ENCODE data around the gene CETP. TPM values are rescaled to one million over a fixed set of nuclear protein-coding genes. Genes with fewer than 3 reads are reported as not detected.

CETP gene
- total RNA-seq, 4 donors from 2014 or later: 0.40 to 4.0 (median 1.7) TPM

DNA sequence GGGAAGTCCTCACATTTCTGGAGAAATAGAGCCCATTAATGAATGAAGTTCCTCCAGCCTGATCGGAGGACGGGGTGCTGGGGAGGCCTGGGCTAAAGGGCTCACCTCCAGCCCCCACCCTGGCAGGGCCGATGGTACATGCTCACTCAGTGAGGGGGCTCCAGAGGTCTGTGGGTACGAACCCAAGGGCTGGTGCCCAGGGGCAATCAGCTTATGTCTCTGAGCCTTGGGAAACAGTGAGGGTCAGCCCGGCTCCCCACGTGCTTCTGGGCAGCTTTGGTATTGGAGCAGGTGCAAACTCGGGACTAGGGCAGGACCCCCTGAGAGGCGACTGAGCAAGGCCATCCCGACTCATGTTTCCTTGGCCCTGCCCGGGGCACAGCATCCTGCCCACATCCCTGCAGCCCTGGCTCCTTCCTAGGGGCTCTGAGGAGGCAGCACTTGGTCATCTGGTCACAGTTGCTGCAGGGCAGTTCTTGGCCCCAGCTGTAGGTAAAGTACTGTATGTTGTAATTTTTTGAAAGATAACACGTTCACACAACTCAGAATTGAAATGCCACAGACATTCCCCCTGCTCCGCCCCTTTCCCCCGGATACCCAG, 969 bp upstream of the CETP start:
- 78% methylated on average over 8 to 9 of the region's 13 CpGs for WGBS, 2 donors

GRCh38 chr16:56961386-56961785, 364 bp upstream of the CETP start:
- 64 to 79% methylated on average over 3 of the region's 3 CpGs for WGBS, 2 donors
- no peak for DNase-seq
- no peaks in the 10 kb centered on the region for H3K9me3 ChIP-seq
- H3K4me3 ChIP-seq (replicated peaks in 1 of 3): no peak overlapping the region
- intact Hi-C loops (cut with DNase I): no loop called here
- peaks cover 0 to 30% of the 10 kb centered on the region in 2 donors for H3K4me1 ChIP-seq
- H3K27ac ChIP-seq: peak overlapping the region in 1 of 3 donors; percentile 43
- TF ChIP-seq POLR2A (IDR thresholded peaks at IDR 0.05): no peak
- TF ChIP-seq, protein P1, sequence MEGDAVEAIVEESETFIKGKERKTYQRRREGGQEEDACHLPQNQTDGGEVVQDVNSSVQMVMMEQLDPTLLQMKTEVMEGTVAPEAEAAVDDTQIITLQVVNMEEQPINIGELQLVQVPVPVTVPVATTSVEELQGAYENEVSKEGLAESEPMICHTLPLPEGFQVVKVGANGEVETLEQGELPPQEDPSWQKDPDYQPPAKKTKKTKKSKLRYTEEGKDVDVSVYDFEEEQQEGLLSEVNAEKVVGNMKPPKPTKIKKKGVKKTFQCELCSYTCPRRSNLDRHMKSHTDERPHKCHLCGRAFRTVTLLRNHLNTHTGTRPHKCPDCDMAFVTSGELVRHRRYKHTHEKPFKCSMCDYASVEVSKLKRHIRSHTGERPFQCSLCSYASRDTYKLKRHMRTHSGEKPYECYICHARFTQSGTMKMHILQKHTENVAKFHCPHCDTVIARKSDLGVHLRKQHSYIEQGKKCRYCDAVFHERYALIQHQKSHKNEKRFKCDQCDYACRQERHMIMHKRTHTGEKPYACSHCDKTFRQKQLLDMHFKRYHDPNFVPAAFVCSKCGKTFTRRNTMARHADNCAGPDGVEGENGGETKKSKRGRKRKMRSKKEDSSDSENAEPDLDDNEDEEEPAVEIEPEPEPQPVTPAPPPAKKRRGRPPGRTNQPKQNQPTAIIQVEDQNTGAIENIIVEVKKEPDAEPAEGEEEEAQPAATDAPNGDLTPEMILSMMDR (IDR thresholded peaks at IDR 0.05): no peak
- no peaks in the 10 kb centered on the region for H3K36me3 ChIP-seq
- no peaks in the 10 kb centered on the region for H3K27me3 ChIP-seq

More for the DNA sequence above, 969 bp upstream of the CETP start:
- no peaks in the 10 kb centered on the region for H3K36me3 ChIP-seq
- no peaks in the 10 kb centered on the region for H3K9me3 ChIP-seq
- no peak overlapping the region for H3K4me3 ChIP-seq (replicated peaks in 1 of 3)
- DNase-seq: no peak
- intact Hi-C loops (cut with DNase I): no loop called here
- H3K4me1 ChIP-seq: peaks cover 0 to 30% of the 10 kb centered on the region in 2 donors
- TF ChIP-seq POLR2A (IDR thresholded peaks at IDR 0.05): no peak
- TF ChIP-seq, protein P1 (IDR thresholded peaks at IDR 0.05): no peak
- H3K27ac ChIP-seq: no peak overlapping the region
- no peaks in the 10 kb centered on the region for H3K27me3 ChIP-seq

DNA sequence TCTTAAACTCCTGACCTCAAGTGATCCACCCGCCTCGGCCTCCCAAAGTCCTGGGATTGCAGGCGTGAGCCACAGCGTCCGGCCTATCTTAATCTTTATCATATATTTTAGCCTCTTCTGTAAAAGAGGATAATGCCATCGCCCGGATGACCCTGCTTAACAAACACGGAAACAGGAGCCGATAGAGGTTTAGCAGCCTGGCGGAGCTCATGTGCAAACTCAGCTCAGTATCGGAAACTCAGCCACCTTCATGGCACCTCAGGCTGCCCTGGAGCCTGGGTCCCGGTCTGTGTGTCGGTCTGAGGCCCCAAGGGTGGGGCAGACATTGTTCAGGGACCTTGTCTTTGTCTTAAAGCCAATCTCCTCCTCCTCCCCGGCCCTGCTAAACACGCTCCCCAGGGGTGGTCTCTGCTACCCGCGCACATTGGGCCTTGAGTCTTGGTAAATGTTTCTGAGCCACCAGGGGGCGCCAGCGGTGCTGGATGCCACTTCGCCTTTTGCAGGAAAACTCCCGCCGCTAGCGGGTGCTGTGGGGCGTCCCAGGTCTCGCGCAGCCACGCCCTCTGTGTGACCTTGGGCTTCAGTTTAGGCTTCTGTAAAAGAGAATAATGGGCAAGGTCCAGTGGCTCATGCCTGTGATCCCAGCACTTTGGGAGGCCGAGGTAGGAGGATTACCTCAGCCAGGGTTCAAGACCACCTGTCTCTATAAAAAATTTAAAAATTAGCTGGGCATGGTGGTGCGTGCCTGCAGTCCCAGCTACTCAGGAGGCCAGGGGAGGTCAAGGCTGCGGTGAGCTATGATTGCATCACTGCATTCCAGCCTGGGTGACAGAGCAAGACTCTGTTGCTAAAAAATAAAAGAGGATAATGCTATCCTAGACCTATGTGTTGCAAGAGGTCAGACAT, 2.7 kb downstream of the CETP start:
- H3K27me3 ChIP-seq: no peaks in the 10 kb centered on the region
- WGBS, 2 donors: 46 to 48% methylated on average over 27 to 29 of the region's 30 CpGs
- TF ChIP-seq, protein P1 (IDR thresholded peaks at IDR 0.05): peak; percentile 38 to 84 (median 70)
- TF ChIP-seq POLR2A (IDR thresholded peaks at IDR 0.05): no peak

DNA sequence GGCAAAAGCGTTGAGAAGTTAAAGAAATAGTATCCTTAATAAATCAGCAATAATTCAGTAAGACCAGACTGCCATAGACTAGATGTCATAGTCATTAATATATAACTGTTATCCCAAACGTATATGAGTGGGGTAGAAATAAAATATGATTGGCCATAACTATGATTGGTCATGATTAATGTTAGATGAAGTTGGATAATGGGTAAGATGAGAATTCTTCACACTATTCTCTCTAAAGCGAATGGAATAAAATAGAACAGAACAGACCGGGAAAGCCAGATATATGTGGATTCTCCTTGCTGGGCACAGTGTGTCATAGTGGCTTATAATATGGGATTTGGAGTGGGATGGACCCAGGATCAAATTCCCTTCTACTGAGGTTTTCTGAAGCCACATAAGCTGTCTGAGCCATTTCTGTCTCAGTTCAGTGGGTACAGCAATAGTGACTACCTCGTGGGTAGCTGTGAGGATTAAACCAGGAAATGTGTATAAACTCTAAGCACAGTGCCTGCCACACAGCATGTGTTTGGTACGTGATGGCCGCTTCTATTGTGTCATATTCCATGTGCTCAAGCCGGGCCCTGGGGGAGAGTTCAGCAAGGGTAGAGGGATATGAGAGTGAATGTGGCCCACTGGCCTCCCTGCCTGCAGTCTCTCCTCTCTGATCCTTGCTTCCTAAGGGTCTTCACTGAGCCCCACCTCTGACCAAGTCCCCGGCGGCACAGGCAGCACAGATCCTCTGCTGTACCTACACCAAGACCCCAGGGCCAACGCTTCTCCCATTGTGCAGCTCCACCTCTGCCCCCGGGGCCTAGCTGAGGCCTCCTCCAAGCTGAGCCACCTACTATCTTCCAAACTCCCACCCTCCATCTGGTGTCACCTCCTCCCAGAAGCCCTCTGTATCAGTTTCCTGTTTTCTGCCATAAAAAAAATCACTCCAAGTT, 3.7 kb downstream of the CETP start:
- Histone ChIP-seq H3K27ac (peak overlapping the region in 1 of 3 donors; percentile 56), H3K4me1 (peaks cover 0 to 30% of the 10 kb centered on the region in 2 donors), H3K4me3 (replicated peaks in 1 of 3) (no peak overlapping the region), H3K27me3 (no peaks in the 10 kb centered on the region), H3K9me3 (no peaks in the 10 kb centered on the region), H3K36me3 (no peaks in the 10 kb centered on the region)
- DNase-seq: no peak
- WGBS, 2 donors: 86 to 91% methylated on average over 12 of the region's 12 CpGs
- intact Hi-C loops (cut with DNase I): no loop called here
- TF ChIP-seq POLR2A (IDR thresholded peaks at IDR 0.05): no peak
- TF ChIP-seq, protein P1 (IDR thresholded peaks at IDR 0.05): no peak

More for the DNA sequence above, 2.7 kb downstream of the CETP start:
- DNase-seq: peak; percentile 81 to 90
- no peaks in the 10 kb centered on the region for H3K9me3 ChIP-seq
- intact Hi-C loops (cut with DNase I): no loop called here
- no peaks in the 10 kb centered on the region for H3K36me3 ChIP-seq
- H3K27ac ChIP-seq: no peak overlapping the region
- no peak overlapping the region for H3K4me3 ChIP-seq (replicated peaks in 1 of 3)
- peaks cover 0 to 30% of the 10 kb centered on the region in 2 donors for H3K4me1 ChIP-seq

Data from thyroid gland (tissue), 4 donors.